C4-2B (cell line): Measurements from ENCODE around the gene WNT5A.
A peak's percentile ranks its signal among the peaks of the same experiment; 100 is the strongest.

Source experiments
- H3K27ac ChIP-seq: fragments of 450-650 bp; 2 replicates; pipeline ENCODE4 v1.5.1; 2017
- CTCF ChIP-seq: fragments of 450-650 bp; conservative IDR thresholded peaks from 2 replicates; pipeline ENCODE4 v1.5.1; 2017; ENCODE audit warnings: mild to moderate bottlenecking
- ZFX ChIP-seq: fragments of 450-650 bp; IDR thresholded peaks from 2 replicates; pipeline ENCODE4 v1.6.1; 2017

Gene WNT5A

GRCh38 chr3:55486857-55487380 lies at the start of gene WNT5A:
WNT5A (minus strand) TSS chr3:55487306; CDS start chr3:55486985, 321 bp downstream.
- TF ChIP-seq CTCF (peak; percentile 28; the same call in 1 of the 2 replicates), ZFX (no peak)
- H3K27ac ChIP-seq, result peak within 1 kb of the TSS; percentile 68

GRCh38 chr3:55534876-55535275 lies 47.8 kb upstream of the WNT5A start:
- H3K27ac ChIP-seq, result no peak overlapping the region
- no peak for TF ChIP-seq CTCF
- TF ChIP-seq ZFX, result no peak

GRCh38 chr3:55532806-55533205 lies 45.7 kb upstream of the WNT5A start:
- H3K27ac ChIP-seq, result no peak overlapping the region
- TF ChIP-seq CTCF (no peak), ZFX (no peak)

- TF ChIP-seq CTCF (no peak), ZFX (no peak)
- H3K27ac ChIP-seq, result no peak overlapping the region
These were observed 44.2 kb upstream of the WNT5A start for GRCh38 chr3:55531321-55531720.

GRCh38 chr3:55527361-55527760 lies 40.3 kb upstream of the WNT5A start:
- TF ChIP-seq CTCF, result no peak
- no peak for TF ChIP-seq ZFX
- no peak overlapping the region; the same call in 1 of the 2 replicates for H3K27ac ChIP-seq

- H3K27ac ChIP-seq, result peak overlapping the region; percentile 67
- TF ChIP-seq ZFX (no peak), CTCF (no peak)
These were observed 39.4 kb upstream of the WNT5A start for GRCh38 chr3:55526332-55527030.

- H3K27ac ChIP-seq, result peak overlapping the region; percentile 11
- TF ChIP-seq CTCF (no peak), ZFX (no peak)
These were observed 38.3 kb upstream of the WNT5A start for GRCh38 chr3:55525436-55525835.
